Epithelial cell of esophagus (primary cell): ENCODE data around the gene CDH4.

Experiments
- DNase-seq: peaks from one replicate; pipeline ENCODE4 v3.0.0; 2010; ENCODE audit warnings: low read depth
- H3K4me3 ChIP-seq: 2 replicates; pipeline ENCODE4 v1.5.1; 2011; ENCODE audit warnings: mild to moderate bottlenecking, low read length, control low read depth
- CTCF ChIP-seq: IDR thresholded peaks from 2 replicates; pipeline ENCODE4 v1.5.1; 2011; ENCODE audit warnings: low read depth, mild to moderate bottlenecking, low read length, control low read depth, inconsistent platforms; ENCODE audit not compliant: insufficient read depth; ENCODE audit errors: missing control alignments

Gene CDH4

DNA sequence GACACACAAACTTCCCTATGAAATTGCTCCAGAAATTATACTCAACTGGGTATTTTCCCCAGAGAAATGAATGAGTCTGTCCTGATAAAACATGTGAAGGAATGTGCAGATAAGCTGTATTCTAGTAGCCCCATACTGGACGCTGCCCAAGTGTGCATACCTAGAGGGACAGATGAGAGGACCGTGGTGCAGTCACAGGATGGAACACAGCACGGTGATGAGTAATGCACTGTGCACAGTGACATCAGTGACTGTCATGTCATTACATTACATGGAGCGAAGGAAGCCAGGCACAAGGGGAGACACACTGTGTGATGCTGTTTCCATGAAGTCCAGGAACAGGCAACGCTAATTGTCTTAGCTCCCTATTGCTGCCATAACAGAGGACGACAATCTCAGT is 155.5 kb downstream of the CDH4 start:
- H3K4me3 ChIP-seq = no peak overlapping the region
- DNase-seq = no peak
- no peak for TF ChIP-seq CTCF

DNA sequence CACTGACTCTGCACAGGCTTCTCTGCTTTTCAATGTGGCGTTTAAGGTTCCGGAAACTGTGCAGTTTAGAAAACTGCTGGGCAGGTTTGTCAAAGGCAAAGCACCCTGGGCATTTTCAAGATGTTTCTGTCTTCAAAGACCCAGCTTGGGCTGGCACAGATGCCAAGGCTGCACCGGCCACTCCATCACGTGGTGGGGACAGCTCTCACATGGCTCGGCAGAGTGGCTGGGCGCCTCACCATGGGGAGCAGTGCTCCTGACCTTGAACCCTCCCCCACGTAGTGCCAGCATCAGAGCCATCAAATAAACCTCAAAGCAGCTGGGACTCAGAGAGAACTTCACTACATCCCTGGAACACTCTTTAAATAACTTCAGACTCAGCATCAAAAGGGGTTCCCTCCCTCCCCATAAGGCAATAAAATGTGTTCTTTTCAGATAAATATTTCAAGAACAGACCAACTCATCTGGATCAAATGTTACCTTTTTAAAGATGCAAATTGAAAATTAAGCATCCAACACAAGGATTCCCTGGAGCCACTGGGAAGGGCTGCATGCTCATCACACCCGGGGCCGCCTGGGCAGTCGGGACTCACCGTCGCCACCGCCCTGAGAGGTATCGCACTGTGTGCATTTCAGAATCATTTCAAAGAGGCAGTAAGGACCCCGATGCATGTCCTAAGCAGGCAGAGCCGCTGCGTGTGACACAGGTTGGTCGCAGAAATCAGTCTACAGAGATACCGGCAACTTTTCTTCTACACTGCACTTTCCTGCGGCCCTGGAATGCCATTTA is 157.1 kb downstream of the CDH4 start:
- DNase-seq = no peak
- TF ChIP-seq CTCF = no peak
- no peak overlapping the region for H3K4me3 ChIP-seq

GRCh38 chr20:61411743-61412142 is 159.7 kb downstream of the CDH4 start:
- DNase-seq = no peak
- no peak overlapping the region for H3K4me3 ChIP-seq
- TF ChIP-seq CTCF = no peak

DNA sequence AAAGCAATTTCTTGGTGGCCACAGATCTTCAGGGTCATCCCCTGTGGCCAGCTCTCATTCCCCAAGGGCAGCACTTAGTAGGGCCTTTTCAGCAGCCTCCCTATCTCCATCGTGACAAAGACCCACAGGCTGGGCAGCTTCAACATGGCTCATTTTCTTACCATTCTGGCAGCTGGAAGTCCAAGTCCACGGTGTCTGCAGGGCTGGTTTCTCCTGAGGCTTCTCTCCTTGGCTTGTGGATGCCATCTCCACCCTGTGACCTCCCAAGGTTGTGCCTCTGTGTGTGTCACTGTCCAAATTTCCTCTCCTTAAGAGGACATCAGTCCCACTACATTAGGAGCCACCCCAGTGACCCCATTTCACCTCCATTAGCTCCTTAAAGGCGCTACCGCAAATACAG is 161.7 kb downstream of the CDH4 start:
- TF ChIP-seq CTCF = no peak
- H3K4me3 ChIP-seq = no peak overlapping the region
- no peak for DNase-seq

DNA sequence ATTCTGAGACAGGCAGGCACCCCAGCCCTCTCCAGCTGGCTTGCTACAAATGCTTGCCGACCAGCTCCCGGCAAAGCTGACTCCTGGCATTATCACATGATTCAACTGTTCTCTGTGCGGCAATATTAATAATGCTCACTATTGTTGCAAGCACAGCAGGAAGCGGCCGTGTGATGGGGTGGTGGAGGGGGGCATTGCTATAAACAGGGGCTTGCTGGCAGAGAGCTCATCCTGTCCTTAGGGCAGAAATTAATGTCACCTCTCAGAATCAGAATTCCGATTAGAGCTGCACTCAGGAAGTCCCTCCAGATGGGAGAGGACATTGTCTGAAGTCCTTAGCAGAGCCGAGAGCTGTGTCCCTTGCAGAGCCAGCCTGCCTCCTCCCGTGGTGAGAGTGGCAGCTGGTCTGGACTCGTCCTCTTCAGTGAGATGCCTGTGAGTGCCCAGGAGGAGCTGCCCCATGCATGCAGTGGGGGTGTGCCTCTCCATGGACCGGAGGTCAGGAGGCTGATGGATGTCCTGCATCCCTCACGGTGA is 162.5 kb downstream of the CDH4 start:
- no peak for TF ChIP-seq CTCF
- DNase-seq = no peak
- no peak overlapping the region for H3K4me3 ChIP-seq

GRCh38 chr20:61416546-61416945 is 164.5 kb downstream of the CDH4 start:
- no peak overlapping the region for H3K4me3 ChIP-seq
- no peak for DNase-seq
- TF ChIP-seq CTCF = no peak
